Activated CD8-positive, alpha-beta memory T cell treated with anti-CD3 and anti-CD28 coated beads, Interleukin-2, amount 50 U/mL, for 4 hours (primary cell): ENCODE data around the gene TUBA1B.
A peak's percentile ranks its signal among the peaks of the same experiment; 100 is the strongest.

Experiments used
- DNase-seq: peaks from one replicate; pipeline ENCODE4 v3.0.0-alpha.2; 2020

The TUBA1B gene

DNA sequence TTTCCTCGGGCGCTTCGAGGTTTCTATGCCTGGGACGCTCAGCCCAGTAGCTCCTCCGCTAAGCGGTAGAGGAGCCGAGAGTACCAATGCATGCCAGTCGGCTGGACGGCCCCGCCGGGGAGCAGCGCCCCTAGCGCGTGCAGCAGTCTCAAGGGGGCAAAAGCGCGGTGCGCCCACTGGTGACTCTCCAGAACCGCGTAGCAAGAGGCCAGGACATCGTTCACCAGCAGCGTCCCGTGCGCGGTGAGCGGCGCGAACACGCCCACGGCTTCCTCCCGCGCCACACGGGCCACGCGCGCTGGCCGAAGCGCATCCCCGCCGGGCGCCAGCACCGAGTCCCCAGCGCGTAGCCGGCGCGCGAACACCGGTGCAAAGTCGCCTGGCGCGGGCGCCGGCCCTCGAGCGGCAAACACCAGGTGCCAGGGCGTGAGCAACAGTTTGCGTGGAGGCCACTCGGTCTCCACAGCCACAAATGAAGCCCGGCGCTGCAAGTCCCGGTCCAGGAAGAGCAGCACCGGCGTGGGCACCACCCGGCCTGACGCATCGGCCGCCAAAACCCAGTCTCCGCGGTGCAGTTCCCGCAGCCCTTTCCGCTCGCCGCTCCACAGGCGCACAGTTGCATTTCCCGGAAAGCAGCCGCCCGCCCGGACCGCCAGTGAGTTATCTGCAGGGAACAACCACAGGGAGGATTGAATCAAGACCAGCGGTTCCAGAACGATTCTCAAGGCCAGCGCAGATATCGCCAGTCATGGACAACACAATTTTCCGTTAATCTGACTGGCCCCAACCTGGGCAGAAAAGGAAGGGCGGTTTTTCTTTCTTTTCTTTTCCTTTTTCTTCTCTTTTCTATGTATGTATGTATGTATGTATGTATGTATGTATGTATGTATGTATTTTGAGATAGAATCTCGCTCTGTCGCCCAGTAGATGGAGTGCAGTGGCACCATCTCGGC, 41.1 kb downstream of the TUBA1B start:
- peak; percentile 44 for DNase-seq

DNA sequence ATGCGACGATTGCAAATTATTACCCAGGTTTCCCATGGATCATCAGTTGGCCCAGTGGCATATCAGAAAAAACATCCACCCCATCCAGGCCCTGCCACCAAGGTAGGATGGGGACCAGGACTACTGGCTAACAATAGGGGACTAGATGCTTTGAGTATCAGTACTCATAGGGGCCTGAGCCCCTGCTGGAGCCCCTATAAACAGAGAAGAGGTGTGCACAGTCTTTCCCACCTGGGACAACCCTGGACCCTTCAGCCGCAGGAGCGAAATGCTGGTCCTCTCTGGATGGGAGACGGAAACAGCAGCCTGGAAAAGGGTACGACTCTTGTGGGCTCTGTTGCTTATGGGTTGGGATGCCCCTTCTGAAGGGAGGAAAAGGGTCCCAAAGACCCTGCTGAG, 42.3 kb downstream of the TUBA1B start:
- no peak for DNase-seq

DNA sequence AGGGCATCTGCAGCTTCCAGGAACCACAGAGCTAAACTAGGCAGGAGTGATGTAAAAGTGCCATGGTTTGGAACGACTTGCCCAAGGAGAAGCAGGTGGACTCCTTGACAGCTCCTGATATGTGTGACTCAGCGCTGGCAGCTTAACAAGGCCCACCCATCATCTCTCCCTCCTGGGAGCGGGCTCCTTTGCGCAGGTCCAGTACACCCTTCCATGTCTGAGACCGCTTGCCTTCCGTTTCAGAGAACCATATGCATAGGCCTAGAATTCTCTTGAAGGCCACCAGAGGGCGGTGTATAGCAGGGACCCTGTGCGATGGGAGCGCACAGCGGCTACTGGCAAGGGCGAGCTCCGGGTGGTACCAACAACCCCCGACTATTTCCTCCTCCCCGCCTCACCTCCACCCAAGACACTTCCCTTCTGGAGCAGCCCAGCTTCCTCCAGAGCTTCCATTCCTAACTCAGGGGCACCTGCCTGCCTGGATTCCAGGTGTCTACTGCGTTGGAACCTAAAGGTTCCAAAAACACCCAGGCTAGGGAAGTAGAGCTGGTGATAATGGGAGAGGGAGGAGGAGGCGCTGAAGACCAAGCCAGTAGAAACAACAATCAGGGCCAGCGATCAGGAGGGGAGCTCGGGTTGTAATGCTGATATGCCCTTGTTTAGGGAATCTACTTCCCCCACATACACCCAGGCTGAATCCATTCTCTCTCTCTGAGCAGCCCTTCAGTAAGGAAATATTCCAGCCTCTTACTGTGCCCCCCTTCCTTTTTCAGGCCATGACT, 42.9 kb downstream of the TUBA1B start:
- peak; percentile 68 for DNase-seq

DNA sequence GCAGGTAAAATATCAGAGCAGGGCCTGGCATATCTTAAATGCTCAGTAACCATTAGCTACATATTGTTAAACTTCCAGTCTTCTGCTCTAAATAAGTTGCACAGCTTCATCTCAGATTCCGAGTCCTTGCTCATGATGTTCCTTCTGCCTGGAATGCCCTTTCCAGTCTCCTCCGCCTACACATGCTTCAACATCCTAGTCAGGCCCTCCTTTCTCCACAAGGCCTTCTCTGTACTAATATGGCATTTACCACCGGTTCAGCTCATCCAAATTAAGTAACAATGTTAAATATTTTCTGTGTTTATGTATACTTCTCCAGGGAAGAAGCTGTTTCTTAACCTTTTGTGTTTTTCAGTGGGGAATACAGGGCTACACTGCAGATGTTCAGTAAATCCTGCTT, 45.1 kb downstream of the TUBA1B start:
- DNase-seq, result no peak

DNA sequence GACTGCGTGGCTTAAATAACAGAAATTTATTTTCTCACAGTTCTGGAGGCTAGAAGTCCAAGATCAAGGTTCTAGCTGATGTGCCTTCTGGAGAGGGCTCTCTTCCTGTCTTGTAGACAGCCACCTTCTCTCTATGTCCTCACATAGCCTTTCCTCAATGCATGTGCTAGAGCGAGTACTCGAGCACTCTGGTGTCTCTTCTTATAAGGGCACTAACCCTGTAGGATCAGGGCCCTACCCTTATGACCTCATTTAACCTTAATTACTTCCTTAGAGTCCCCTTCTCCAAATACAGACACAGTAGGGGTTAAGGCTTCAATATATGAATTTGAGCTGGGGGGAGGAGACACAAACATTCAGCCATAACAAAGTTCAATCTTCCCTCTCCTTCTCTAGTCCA, 46.8 kb downstream of the TUBA1B start:
- DNase-seq, result no peak

DNA sequence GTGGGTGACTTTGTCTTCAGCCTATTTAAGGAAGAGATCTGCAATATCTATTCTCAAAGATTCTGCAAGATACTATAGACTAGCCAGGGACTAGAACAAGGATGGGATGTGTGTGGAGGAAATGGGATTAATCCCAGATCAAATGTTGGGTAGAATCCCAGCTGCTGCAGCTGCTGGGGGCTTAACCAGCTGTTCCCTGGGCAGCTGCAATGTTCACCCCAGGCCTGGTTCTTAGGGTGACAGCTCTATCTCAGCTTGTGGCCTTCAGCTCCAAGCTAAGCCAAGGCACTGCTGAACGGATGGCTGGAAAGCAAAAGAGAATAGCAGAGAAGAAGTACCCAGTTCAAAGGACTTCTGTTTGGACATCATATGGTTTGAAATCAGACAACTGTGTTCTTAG, 51.4 kb downstream of the TUBA1B start:
- no peak for DNase-seq
